HCT116 (cell line): Measurements from ENCODE around the gene BST2. TPM values are rescaled to one million over a fixed set of nuclear protein-coding genes. Genes with fewer than 3 reads are reported as not detected.

ENCODE experiments used
- ATAC-seq: fragments of 200-7000 bp; cut with Tn5 transposase; 2 replicates; pipeline ENCODE4 v1.9.1; 2020; ENCODE audit warnings: mild to moderate bottlenecking, moderate library complexity
- BruUV-seq: library from RNA; stranded (reverse); fragments of 400-500 nt; replicated peaks from 2 replicates; lab custom pipeline; 2021; lab: Mats Ljungman, UMichigan
- CTCF ChIA-PET: fragments of 300-600 bp; sonication (Branson Sonifier 250); formaldehyde crosslinking; loops from one replicate; lab custom pipeline; 2021; ENCODE audit warnings: antibody characterized with exemption; lab: Charles Lee
- POLR2A ChIA-PET: fragments of 300-600, 350-600 bp; sonication (Branson Sonifier 250); formaldehyde crosslinking; loops from one replicate; lab custom pipeline; 2021; ENCODE audit warnings: antibody characterized with exemption; lab: Charles Lee
- RAD21 ChIA-PET, 2 experiments: fragments of 300-600 bp; sonication (Branson Sonifier 250); formaldehyde crosslinking; loops; one replicate each; lab custom pipeline; 2023; ENCODE audit warnings: low total read pairs in 2 of 2; ENCODE audit not compliant: uncharacterized antibody in 2 of 2, unreplicated experiment in 2 of 2, low non-redundant PET in 1 of 2; lab: Charles Lee
- DNase-seq: peaks from one replicate; pipeline ENCODE4 v3.0.0-alpha.2; 2010; ENCODE audit warnings: low read depth, low spot score
- H2AFZ ChIP-seq: fragments of 200-600 bp; shearing (Covaris generic), sonication (generic); 2 replicates; pipeline ENCODE4 v1.6.1; 2017; ENCODE audit warnings: low read depth, mixed run types, mixed read lengths, antibody characterized with exemption, low read length; ENCODE audit not compliant: poor library complexity, severe bottlenecking
- H3K27ac ChIP-seq: 2 replicates; pipeline ENCODE4 v1.5.1; 2012; ENCODE audit warnings: low read depth, low read length
- H3K27me3 ChIP-seq: fragments of 200-600 bp; sonication (generic); 2 replicates; pipeline ENCODE4 v1.6.1; 2016; ENCODE audit warnings: mixed run types, low read length, mixed read lengths; ENCODE audit not compliant: insufficient read depth
- H3K36me3 ChIP-seq, 2 experiments: fragments of 200-500 bp in 1 of 2; fragments of 200-600 bp in 1 of 2; sonication (Bioruptor generic) in 1 of 2; sonication (generic) in 1 of 2; 2 replicates each; pipeline versions ENCODE4 v1.5.1 to v1.6.1; 2014 to 2016; ENCODE audit warnings: low read length in 2 of 2, inconsistent platforms in 1 of 2, mixed read lengths in 1 of 2, mixed run types in 1 of 2; ENCODE audit not compliant: insufficient read depth in 2 of 2, control insufficient read depth in 1 of 2
- H3K4me1 ChIP-seq, 2 experiments: fragments of 200-600 bp in 1 of 2; sonication (generic) in 1 of 2; 2 replicates each; pipeline versions ENCODE4 v1.5.1 to v1.6.1; 2012 to 2017; ENCODE audit warnings: low read length in 2 of 2, inconsistent platforms in 1 of 2, mild to moderate bottlenecking in 1 of 2, mixed read lengths in 1 of 2, mixed run types in 1 of 2, moderate library complexity in 1 of 2; ENCODE audit not compliant: insufficient read depth in 2 of 2, control insufficient read depth in 1 of 2
- H3K4me2 ChIP-seq: fragments of 200-600 bp; sonication (generic); 2 replicates; pipeline ENCODE4 v1.6.1; 2017; ENCODE audit warnings: mixed run types, low read length, mixed read lengths
- H3K4me3 ChIP-seq, 2 experiments: fragments of 200-600 bp in 1 of 2; sonication (generic) in 1 of 2; replicated peaks in 1 of 2; 2 replicates each; pipeline ENCODE4 v1.5.1; 2011 to 2016; ENCODE audit warnings: low read length in 2 of 2, control low read depth in 1 of 2, low read depth in 1 of 2, mild to moderate bottlenecking in 1 of 2, mixed read lengths in 1 of 2, mixed run types in 1 of 2
- H3K79me2 ChIP-seq: fragments of 200-600 bp; sonication (generic); 2 replicates; pipeline ENCODE4 v1.6.1; 2017; ENCODE audit warnings: mild to moderate bottlenecking, mixed run types, low read length, moderate library complexity, mixed read lengths; ENCODE audit not compliant: insufficient read depth
- H3K9ac ChIP-seq: fragments of 200-600 bp; sonication (generic); 2 replicates; pipeline ENCODE4 v1.6.1; 2016; ENCODE audit warnings: low read length, mixed read lengths
- H3K9me2 ChIP-seq: fragments of 200-600 bp; sonication (generic), shearing (Covaris generic); 2 replicates; pipeline ENCODE4 v1.6.1; 2017; ENCODE audit warnings: mixed run types, mild to moderate bottlenecking, moderate library complexity; ENCODE audit not compliant: insufficient read depth
- H3K9me3 ChIP-seq, 2 experiments: fragments of 200-500 bp in 1 of 2; fragments of 200-600 bp in 1 of 2; sonication (Bioruptor generic) in 1 of 2; sonication (generic) in 1 of 2; 2 replicates each; pipeline ENCODE4 v1.6.1; 2014 to 2017; ENCODE audit warnings: low read length in 2 of 2, mixed read lengths in 2 of 2, inconsistent platforms in 1 of 2, low read depth in 1 of 2, mild to moderate bottlenecking in 1 of 2, mixed run types in 1 of 2, moderate library complexity in 1 of 2; ENCODE audit not compliant: control insufficient read depth in 1 of 2, insufficient read depth in 1 of 2
- H4K20me1 ChIP-seq: fragments of 200-600 bp; sonication (generic), shearing (Covaris generic); 2 replicates; pipeline ENCODE4 v1.6.1; 2017; ENCODE audit warnings: mixed run types, mild to moderate bottlenecking, moderate library complexity; ENCODE audit not compliant: insufficient read depth
- EZH2 ChIP-seq: fragments of 200-600 bp; sonication (generic); IDR thresholded peaks from 2 replicates; pipeline ENCODE4 v1.6.1; 2017; ENCODE audit warnings: antibody characterized with exemption, mixed run types
- JUND ChIP-seq: IDR thresholded peaks from 2 replicates; pipeline ENCODE4 v1.6.1; 2012
- RAD21 ChIP-seq: IDR thresholded peaks from 2 replicates; pipeline ENCODE4 v1.6.1; 2012; ENCODE audit warnings: low read depth, mild to moderate bottlenecking
- SIN3A ChIP-seq: IDR thresholded peaks from 2 replicates; pipeline ENCODE4 v1.6.1; 2012; ENCODE audit warnings: low read depth
- SP1 ChIP-seq: IDR thresholded peaks from 2 replicates; pipeline ENCODE4 v1.6.1; 2012; ENCODE audit warnings: low read depth
- YY1 ChIP-seq: IDR thresholded peaks from 2 replicates; pipeline ENCODE4 v1.6.1; 2011; ENCODE audit warnings: low read length, low read depth, moderate library complexity, mild to moderate bottlenecking; ENCODE audit not compliant: insufficient replicate concordance; ENCODE audit errors: extremely low read depth
- ZFX ChIP-seq: fragments of 450-650 bp; IDR thresholded peaks from 2 replicates; pipeline ENCODE4 v1.6.1; 2017
- ZNF274 ChIP-seq: fragments of 200-500 bp; sonication (Bioruptor generic); IDR thresholded peaks from 2 replicates; pipeline ENCODE4 v1.6.1; 2014; ENCODE audit warnings: mild to moderate bottlenecking, low read depth, low read length, inconsistent platforms
- intact Hi-C: fragments of 100-400 bp; cut with micrococcal nuclease; formaldehyde crosslinking; loops from 2 replicates; pipeline ENCODE4 v1.10.0; 2022
- total RNA-seq: library from RNA; stranded (reverse); gene quantifications from one replicate; pipeline ENCODE4 v1.2.1, GENCODE V29; 2021; ENCODE audit not compliant: unreplicated experiment
- TF ChIP-seq, protein P1 (sequence below): IDR thresholded peaks from 2 replicates; pipeline ENCODE4 v1.6.1; 2012; ENCODE audit warnings: low read depth
- TF ChIP-seq, protein P2 (sequence below): IDR thresholded peaks from 2 replicates; pipeline ENCODE4 v1.6.1; 2012

Gene BST2
- total RNA-seq, 1 experiment from 2014 or later = 5.4 TPM

DNA sequence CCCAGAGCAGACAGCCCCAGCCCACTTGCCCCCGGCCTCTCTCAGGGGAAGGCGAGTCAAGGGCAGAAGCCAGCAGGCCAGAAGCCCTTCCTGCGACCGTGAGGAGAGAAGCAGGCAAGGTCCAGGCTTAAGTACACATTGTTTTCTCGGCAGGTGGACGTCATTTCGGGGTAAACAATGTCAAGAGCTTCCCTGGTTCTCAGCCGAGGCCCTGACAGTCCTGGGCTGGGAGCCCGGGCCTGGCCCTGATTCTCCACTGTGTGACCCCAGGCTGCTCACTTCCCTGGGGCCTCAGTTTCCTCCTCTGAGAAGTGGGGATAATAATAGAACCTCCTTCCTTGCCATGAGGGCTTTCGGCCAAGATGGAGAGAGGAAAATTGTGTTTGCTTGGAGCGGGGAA, 47.7 kb downstream of the BST2 start:
- no peaks in the 10 kb centered on the region for H4K20me1 ChIP-seq
- peaks cover 6 to 10% of the 10 kb centered on the region in 2 experiments; a peak in 3 of 4 replicates for H3K4me1 ChIP-seq
- no peak overlapping the region for H3K27ac ChIP-seq
- H3K36me3 ChIP-seq = no peaks in the 10 kb centered on the region
- H3K9me2 ChIP-seq = no peaks in the 10 kb centered on the region
- RAD21 ChIA-PET = no interaction called here
- no peaks in the 10 kb centered on the region for H3K79me2 ChIP-seq
- ATAC-seq = no peak
- no peak for DNase-seq
- POLR2A ChIA-PET = no interaction called here
- no peak for TF ChIP-seq JUND
- no peak for TF ChIP-seq ZNF274
- TF ChIP-seq RAD21 = no peak
- TF ChIP-seq ZFX = no peak
- TF ChIP-seq SIN3A = no peak
- TF ChIP-seq EZH2 = no peak
- TF ChIP-seq, protein P1, sequence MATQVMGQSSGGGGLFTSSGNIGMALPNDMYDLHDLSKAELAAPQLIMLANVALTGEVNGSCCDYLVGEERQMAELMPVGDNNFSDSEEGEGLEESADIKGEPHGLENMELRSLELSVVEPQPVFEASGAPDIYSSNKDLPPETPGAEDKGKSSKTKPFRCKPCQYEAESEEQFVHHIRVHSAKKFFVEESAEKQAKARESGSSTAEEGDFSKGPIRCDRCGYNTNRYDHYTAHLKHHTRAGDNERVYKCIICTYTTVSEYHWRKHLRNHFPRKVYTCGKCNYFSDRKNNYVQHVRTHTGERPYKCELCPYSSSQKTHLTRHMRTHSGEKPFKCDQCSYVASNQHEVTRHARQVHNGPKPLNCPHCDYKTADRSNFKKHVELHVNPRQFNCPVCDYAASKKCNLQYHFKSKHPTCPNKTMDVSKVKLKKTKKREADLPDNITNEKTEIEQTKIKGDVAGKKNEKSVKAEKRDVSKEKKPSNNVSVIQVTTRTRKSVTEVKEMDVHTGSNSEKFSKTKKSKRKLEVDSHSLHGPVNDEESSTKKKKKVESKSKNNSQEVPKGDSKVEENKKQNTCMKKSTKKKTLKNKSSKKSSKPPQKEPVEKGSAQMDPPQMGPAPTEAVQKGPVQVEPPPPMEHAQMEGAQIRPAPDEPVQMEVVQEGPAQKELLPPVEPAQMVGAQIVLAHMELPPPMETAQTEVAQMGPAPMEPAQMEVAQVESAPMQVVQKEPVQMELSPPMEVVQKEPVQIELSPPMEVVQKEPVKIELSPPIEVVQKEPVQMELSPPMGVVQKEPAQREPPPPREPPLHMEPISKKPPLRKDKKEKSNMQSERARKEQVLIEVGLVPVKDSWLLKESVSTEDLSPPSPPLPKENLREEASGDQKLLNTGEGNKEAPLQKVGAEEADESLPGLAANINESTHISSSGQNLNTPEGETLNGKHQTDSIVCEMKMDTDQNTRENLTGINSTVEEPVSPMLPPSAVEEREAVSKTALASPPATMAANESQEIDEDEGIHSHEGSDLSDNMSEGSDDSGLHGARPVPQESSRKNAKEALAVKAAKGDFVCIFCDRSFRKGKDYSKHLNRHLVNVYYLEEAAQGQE = no peak
- no peak for TF ChIP-seq SP1
- no peak for TF ChIP-seq YY1
- TF ChIP-seq, protein P2, sequence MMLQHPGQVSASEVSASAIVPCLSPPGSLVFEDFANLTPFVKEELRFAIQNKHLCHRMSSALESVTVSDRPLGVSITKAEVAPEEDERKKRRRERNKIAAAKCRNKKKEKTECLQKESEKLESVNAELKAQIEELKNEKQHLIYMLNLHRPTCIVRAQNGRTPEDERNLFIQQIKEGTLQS = no peak
- no peak overlapping the region for H3K4me3 ChIP-seq
- no peak overlapping the region for H2AFZ ChIP-seq
- no peak overlapping the region for H3K4me2 ChIP-seq
- H3K9ac ChIP-seq = no peak overlapping the region
- H3K27me3 ChIP-seq = no peaks in the 10 kb centered on the region
- intact Hi-C loops = no loop called here
- no peaks in the 10 kb centered on the region for H3K9me3 ChIP-seq
- no TSS peak for BruUV-seq
- CTCF ChIA-PET = interaction anchor here (1.0 to 1.8 kb wide), 2 partner anchors 9 to 12 kb away, joined by 4 read pairs; no protein-coding TSS in a partner anchor
